H9 (cell line): ENCODE data around the gene MYBPC2. TPM values are rescaled to one million over a fixed set of nuclear protein-coding genes. Genes with fewer than 3 reads are reported as not detected.
"Not testable (repeated sequence)": the region's sequence is repeated elsewhere in the genome, so short reads cannot be mapped to it uniquely, and the experiment has no call there.

Experiments
- DNase-seq: peaks from one replicate; pipeline ENCODE4 v3.0.0-alpha.2; 2017
- H2AFZ ChIP-seq: one replicate; pipeline ENCODE4 v1.6.1; 2013; ENCODE audit warnings: mild to moderate bottlenecking, low read length, control low read depth, moderate library complexity
- H2AK5ac ChIP-seq: 2 replicates; pipeline ENCODE4 v1.6.1; 2013; ENCODE audit warnings: low read length, control low read depth, mixed read lengths; ENCODE audit not compliant: insufficient read length
- H2BK120ac ChIP-seq: one replicate; pipeline ENCODE4 v1.6.1; 2013; ENCODE audit warnings: low read depth, mild to moderate bottlenecking, low read length, control low read depth, inconsistent platforms; ENCODE audit not compliant: poor library complexity, severe bottlenecking
- H2BK12ac ChIP-seq: 2 replicates; pipeline ENCODE4 v1.6.1; 2013; ENCODE audit warnings: low read length, control low read depth, mixed read lengths, low read depth; ENCODE audit not compliant: insufficient read length
- H2BK15ac ChIP-seq: 2 replicates; pipeline ENCODE4 v1.6.1; 2013; ENCODE audit warnings: low read depth, low read length, control low read depth
- H2BK20ac ChIP-seq: one replicate; pipeline ENCODE4 v1.6.1; 2013; ENCODE audit warnings: low read depth, mild to moderate bottlenecking, low read length, control low read depth, inconsistent platforms; ENCODE audit not compliant: poor library complexity, severe bottlenecking
- H2BK5ac ChIP-seq: 2 replicates; pipeline ENCODE4 v1.6.1; 2013; ENCODE audit warnings: low read length, control low read depth, mixed read lengths; ENCODE audit not compliant: insufficient read length
- H3K14ac ChIP-seq: 2 replicates; pipeline ENCODE4 v1.6.1; 2013; ENCODE audit warnings: low read length, control low read depth; ENCODE audit not compliant: insufficient read depth
- H3K18ac ChIP-seq: 2 replicates; pipeline ENCODE4 v1.6.1; 2013; ENCODE audit warnings: low read depth, mild to moderate bottlenecking, mixed read lengths, low read length, control low read depth; ENCODE audit not compliant: insufficient read length
- H3K23ac ChIP-seq: 2 replicates; pipeline ENCODE4 v1.6.1; 2013; ENCODE audit warnings: low read length, control low read depth, mixed read lengths, low read depth; ENCODE audit not compliant: insufficient read length
- H3K23me2 ChIP-seq: 2 replicates; pipeline ENCODE4 v1.6.1; 2013; ENCODE audit warnings: low read depth, mild to moderate bottlenecking, mixed read lengths, low read length, control low read depth; ENCODE audit not compliant: insufficient read length, poor library complexity, severe bottlenecking
- H3K27ac ChIP-seq: 2 replicates; pipeline ENCODE4 v1.5.1; 2013; ENCODE audit warnings: low read length, control low read depth, mixed read lengths, low read depth; ENCODE audit not compliant: insufficient read length
- H3K27me3 ChIP-seq: 2 replicates; pipeline ENCODE4 v1.6.1; 2013; ENCODE audit warnings: low read length, control low read depth, inconsistent platforms; ENCODE audit not compliant: insufficient read depth
- H3K4ac ChIP-seq: 2 replicates; pipeline ENCODE4 v1.6.1; 2013; ENCODE audit warnings: low read depth, mild to moderate bottlenecking, control low read depth, inconsistent platforms, low read length, moderate library complexity
- H3K4me1 ChIP-seq: 2 replicates; pipeline ENCODE4 v1.6.1; 2013; ENCODE audit warnings: low read length, control low read depth, inconsistent platforms; ENCODE audit not compliant: insufficient read depth
- H3K4me2 ChIP-seq: 2 replicates; pipeline ENCODE4 v1.6.1; 2013; ENCODE audit warnings: low read length, control low read depth, mixed read lengths; ENCODE audit not compliant: insufficient read length, insufficient read depth
- H3K56ac ChIP-seq: 2 replicates; pipeline ENCODE4 v1.6.1; 2013; ENCODE audit warnings: low read depth, mild to moderate bottlenecking, mixed read lengths, low read length, control low read depth; ENCODE audit not compliant: insufficient read length
- H3K79me1 ChIP-seq: 2 replicates; pipeline ENCODE4 v1.6.1; 2013; ENCODE audit warnings: low read depth, mild to moderate bottlenecking, moderate library complexity, low read length, control low read depth, inconsistent platforms; ENCODE audit not compliant: insufficient read depth, poor library complexity, severe bottlenecking
- H3K79me2 ChIP-seq: 2 replicates; pipeline ENCODE4 v1.6.1; 2013; ENCODE audit warnings: low read length, control low read depth, inconsistent platforms; ENCODE audit not compliant: insufficient read depth
- H3K9ac ChIP-seq: 2 replicates; pipeline ENCODE4 v1.6.1; 2013; ENCODE audit warnings: low read length, control low read depth, mixed read lengths; ENCODE audit not compliant: insufficient read length; ENCODE audit errors: extremely low read depth
- H3K9me3 ChIP-seq: one replicate; pipeline ENCODE4 v1.6.1; 2013; ENCODE audit warnings: low read depth, low read length, inconsistent platforms; ENCODE audit not compliant: control insufficient read depth
- H3T11ph ChIP-seq: one replicate; pipeline ENCODE4 v1.6.1; 2013; ENCODE audit warnings: mild to moderate bottlenecking, low read length, control low read depth, inconsistent platforms
- H4K20me1 ChIP-seq: one replicate; pipeline ENCODE4 v1.6.1; 2013; ENCODE audit not compliant: control insufficient read depth, insufficient read length, insufficient read depth
- H4K5ac ChIP-seq: 2 replicates; pipeline ENCODE4 v1.6.1; 2013; ENCODE audit warnings: low read depth, mild to moderate bottlenecking, mixed read lengths, low read length, control low read depth; ENCODE audit not compliant: insufficient read length
- H4K8ac ChIP-seq: replicated peaks from 2 replicates; pipeline ENCODE4 v1.6.1; 2013; ENCODE audit warnings: low read length, control low read depth, mixed read lengths, low read depth; ENCODE audit not compliant: insufficient read length
- H4K91ac ChIP-seq: 2 replicates; pipeline ENCODE4 v1.6.1; 2013; ENCODE audit warnings: low read depth, mild to moderate bottlenecking, moderate library complexity, mixed read lengths, low read length, control low read depth; ENCODE audit not compliant: insufficient read length
- H3K27ac Mint-ChIP-seq, 3 experiments: 2 replicates in 2 of 3; 3 replicates in 1 of 3; pipeline ENCODE4 v1.8.0; 2020 to 2021; ENCODE audit warnings: mixed read lengths in 3 of 3, mild to moderate bottlenecking in 1 of 3, moderate library complexity in 1 of 3
- H3K27me3 Mint-ChIP-seq: 2 replicates; pipeline ENCODE4 v1.8.0; 2021; ENCODE audit warnings: low read depth, mild to moderate bottlenecking, moderate library complexity, mixed read lengths
- H3K36me3 Mint-ChIP-seq, 3 experiments: 2 replicates in 2 of 3; 3 replicates in 1 of 3; pipeline ENCODE4 v1.8.0; 2020 to 2021; ENCODE audit warnings: low read depth in 3 of 3, mixed read lengths in 3 of 3; ENCODE audit not compliant: insufficient read depth in 1 of 3
- H3K4me1 Mint-ChIP-seq, 2 experiments: 2 replicates each; pipeline ENCODE4 v1.8.0; 2020; ENCODE audit warnings: mixed read lengths in 2 of 2
- H3K4me3 Mint-ChIP-seq, 2 experiments: 2 replicates in 1 of 2; 3 replicates in 1 of 2; pipeline ENCODE4 v1.8.0; 2020 to 2021; ENCODE audit warnings: mild to moderate bottlenecking in 2 of 2, mixed read lengths in 2 of 2, moderate library complexity in 1 of 2
- H3K9me3 Mint-ChIP-seq, 2 experiments: 2 replicates in 1 of 2; 3 replicates in 1 of 2; pipeline ENCODE4 v1.8.0; 2020; ENCODE audit warnings: mild to moderate bottlenecking in 2 of 2, mixed read lengths in 2 of 2, moderate library complexity in 1 of 2
- WGBS: extraction: QIAGEN DNeasy Blood & Tissue Kit; methylation state at CpG from one replicate; pipeline ENCODE4 v1.1.7; 2013; ENCODE audit warnings: missing lambda C conversion rate, low lambda C conversion rate, mixed read lengths; ENCODE audit not compliant: insufficient read length; ENCODE audit errors: extremely low coverage; 5-methylcytosine and 5-hydroxymethylcytosine counted together
- total RNA-seq: library from RNA; stranded (reverse); gene quantifications from 2 replicates; pipeline ENCODE4 v1.2.1, GENCODE V29; 2021

The MYBPC2 gene
- total RNA-seq, 1 experiment from 2014 or later = 4.9 TPM

DNA sequence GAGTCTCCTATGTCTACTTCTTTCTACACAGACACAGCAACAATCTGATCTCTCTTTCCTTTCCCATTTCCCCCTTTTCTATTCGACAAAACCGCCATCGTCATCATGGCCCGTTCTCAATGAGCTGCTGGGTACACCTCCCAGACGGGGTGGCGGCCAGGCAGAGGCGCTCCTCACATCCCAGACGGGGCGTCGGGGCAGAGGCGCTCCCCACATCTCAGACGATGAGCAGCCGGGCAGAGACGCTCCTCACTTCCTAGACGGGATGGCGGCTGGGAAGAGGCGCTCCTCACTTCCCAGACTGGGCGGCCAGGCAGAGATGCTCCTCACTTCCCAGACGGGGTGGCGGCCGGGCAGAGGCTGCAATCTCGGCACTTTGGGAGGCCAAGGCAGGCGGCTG, 41.7 kb upstream of the MYBPC2 start:
- H3K9me3 ChIP-seq, H4K91ac ChIP-seq, H3K79me1 ChIP-seq, H3K27ac Mint-ChIP-seq, H3K18ac ChIP-seq, H3K4me1 ChIP-seq, H2AFZ ChIP-seq, H2BK5ac ChIP-seq, H3K4me1 Mint-ChIP-seq, H3K14ac ChIP-seq, H3K4me2 ChIP-seq, H3K4ac ChIP-seq, H2BK15ac ChIP-seq, H2BK20ac ChIP-seq, H4K20me1 ChIP-seq, H3K23me2 ChIP-seq, H3K27me3 Mint-ChIP-seq, H3K56ac ChIP-seq, H3K9ac ChIP-seq, DNase-seq, H2BK120ac ChIP-seq, H3K79me2 ChIP-seq, H3K27me3 ChIP-seq, H3K27ac ChIP-seq, H3K4me3 Mint-ChIP-seq, H3K23ac ChIP-seq, H4K5ac ChIP-seq, H3T11ph ChIP-seq, H4K8ac ChIP-seq, H2BK12ac ChIP-seq, H2AK5ac ChIP-seq: not testable (repeated sequence)
- Mint-ChIP-seq H3K9me3 (peaks cover 20 to 24% of the 10 kb centered on the region in 2 experiments), H3K36me3 (peaks cover 61 to 72% (median 71%) of the 10 kb centered on the region in 3 experiments)
- WGBS = no CpG with 5 or more reads among the region's 23 CpGs
